Fibroblast of lung (primary cell): ENCODE measurements around the gene GPC2. TPM values are rescaled to one million over a fixed set of nuclear protein-coding genes. Genes with fewer than 3 reads are reported as not detected.

Source experiments
- DNase-seq, 2 donors: peaks; one replicate each; pipeline versions ENCODE4 v3.0.0 to v3.0.0-alpha.2; 2010; ENCODE audit warnings: low read depth in 2 of 2
- H2AFZ ChIP-seq: 2 replicates; pipeline ENCODE4 v1.5.1; 2012; ENCODE audit warnings: low read length, control low read depth, inconsistent platforms
- H3K27ac ChIP-seq: 2 replicates; pipeline ENCODE4 v1.5.1; 2011; ENCODE audit warnings: low read length, control low read depth; ENCODE audit not compliant: insufficient read depth
- H3K27me3 ChIP-seq: 2 replicates; pipeline ENCODE4 v1.5.1; 2011; ENCODE audit warnings: mild to moderate bottlenecking, low read length; ENCODE audit not compliant: control insufficient read depth, insufficient read depth
- H3K36me3 ChIP-seq: 2 replicates; pipeline ENCODE4 v1.5.1; 2011; ENCODE audit warnings: low read length; ENCODE audit not compliant: control insufficient read depth, insufficient read depth
- H3K4me1 ChIP-seq: 2 replicates; pipeline ENCODE4 v1.5.1; 2011; ENCODE audit warnings: low read length; ENCODE audit not compliant: control insufficient read depth, insufficient read depth; ENCODE audit errors: extremely low read depth
- H3K4me2 ChIP-seq: 2 replicates; pipeline ENCODE4 v1.5.1; 2011; ENCODE audit warnings: low read length, control low read depth; ENCODE audit not compliant: insufficient read depth; ENCODE audit errors: extremely low read depth
- H3K4me3 ChIP-seq, 4 experiments: fragments of 200-600 bp in 1 of 4; sonication (generic) in 1 of 4; replicated peaks in 1 of 4; 2 replicates each; pipeline ENCODE4 v1.5.1; 2011 to 2016; ENCODE audit warnings: low read length in 4 of 4, low read depth in 3 of 4, mild to moderate bottlenecking in 3 of 4, control low read depth in 2 of 4, inconsistent platforms in 1 of 4, mixed read lengths in 1 of 4; ENCODE audit not compliant: insufficient read depth in 1 of 4; ENCODE audit errors: control extremely low read depth in 1 of 4
- H3K79me2 ChIP-seq: 2 replicates; pipeline ENCODE4 v1.5.1; 2012; ENCODE audit warnings: mild to moderate bottlenecking, low read length, inconsistent platforms; ENCODE audit not compliant: control insufficient read depth, insufficient read depth
- H3K9ac ChIP-seq: 2 replicates; pipeline ENCODE4 v1.5.1; 2011; ENCODE audit warnings: mild to moderate bottlenecking, low read length, control low read depth; ENCODE audit not compliant: insufficient read depth
- H3K9me3 ChIP-seq: 2 replicates; pipeline ENCODE4 v1.5.1; 2012; ENCODE audit warnings: low read depth, low read length; ENCODE audit not compliant: control insufficient read depth, insufficient read depth
- H4K20me1 ChIP-seq: 2 replicates; pipeline ENCODE4 v1.5.1; 2011; ENCODE audit warnings: low read length; ENCODE audit not compliant: control insufficient read depth, insufficient read depth; ENCODE audit errors: extremely low read depth
- EZH2 ChIP-seq: IDR thresholded peaks from 2 replicates; pipeline ENCODE4 v1.5.1; 2012; ENCODE audit warnings: low read length, control low read depth, mild to moderate bottlenecking; ENCODE audit errors: missing control alignments
- polyA plus RNA-seq, 2 donors: library from polyadenylated mRNA; depleted of rRNA in 1 of 2; stranded (reverse) in 1 of 2; unstranded in 1 of 2; fragments of >200 nt; gene quantifications; 2 replicates each; pipeline ENCODE4 v1.2.1, GENCODE V29; 2011 to 2012; ENCODE audit warnings: missing spikeins in 1 of 2
- total RNA-seq: library from RNA; depleted of rRNA; stranded (reverse); fragments of >200 nt; gene quantifications from 2 replicates; pipeline ENCODE4 v1.2.1, GENCODE V29; 2014
- TF ChIP-seq, protein P1 (sequence below), 2 donors: IDR thresholded peaks in 1 of 2; conservative IDR thresholded peaks in 1 of 2; 1 replicate in 1 of 2; 2 replicates in 1 of 2; pipeline ENCODE4 v1.5.1; 2011 to 2012; ENCODE audit warnings: low read length in 2 of 2, control low read depth in 1 of 2, inconsistent platforms in 1 of 2, low read depth in 1 of 2, mild to moderate bottlenecking in 1 of 2

GPC2 gene
- total and polyA plus RNA-seq, 2 donors (not counting 1 experiment from before 2014, with no cell fraction given): 0.35 to 2.3 TPM

DNA sequence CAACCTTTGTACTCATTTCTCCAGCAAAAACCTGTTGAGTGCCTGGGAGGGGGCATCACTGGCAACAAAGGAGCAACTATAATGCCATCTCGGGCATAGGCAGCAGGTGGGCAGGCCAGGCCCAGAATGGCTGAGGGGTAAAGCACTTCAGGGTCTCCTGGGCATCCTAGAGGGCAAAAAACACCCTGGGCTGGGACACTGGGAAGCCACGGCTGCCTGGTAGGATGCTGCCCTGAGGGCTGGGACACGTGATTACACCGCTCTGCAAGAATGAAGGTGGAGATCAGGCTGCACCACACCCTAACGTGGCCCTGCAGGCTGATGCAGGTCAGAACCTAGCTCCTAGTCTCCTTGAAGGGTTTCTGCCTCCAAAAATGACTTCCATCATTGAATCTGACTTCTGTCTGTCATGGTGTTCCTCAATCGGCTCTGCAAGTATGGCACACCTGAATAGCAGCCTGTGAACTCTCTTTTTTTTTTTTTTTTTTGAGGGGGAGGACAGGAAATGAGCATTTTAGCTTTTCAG lies 14.1 kb downstream of the GPC2 start:
- no peaks in the 10 kb centered on the region for H3K9me3 ChIP-seq
- H3K4me3 ChIP-seq: no peak overlapping the region
- no peaks in the 10 kb centered on the region for H3K4me1 ChIP-seq
- H3K4me2 ChIP-seq: no peak overlapping the region
- no peak overlapping the region for H3K9ac ChIP-seq
- H4K20me1 ChIP-seq: no peaks in the 10 kb centered on the region
- no peaks in the 10 kb centered on the region for H3K36me3 ChIP-seq
- H3K27me3 ChIP-seq: no peaks in the 10 kb centered on the region
- no peak overlapping the region for H3K27ac ChIP-seq
- H2AFZ ChIP-seq: no peak overlapping the region
- TF ChIP-seq, protein P1, sequence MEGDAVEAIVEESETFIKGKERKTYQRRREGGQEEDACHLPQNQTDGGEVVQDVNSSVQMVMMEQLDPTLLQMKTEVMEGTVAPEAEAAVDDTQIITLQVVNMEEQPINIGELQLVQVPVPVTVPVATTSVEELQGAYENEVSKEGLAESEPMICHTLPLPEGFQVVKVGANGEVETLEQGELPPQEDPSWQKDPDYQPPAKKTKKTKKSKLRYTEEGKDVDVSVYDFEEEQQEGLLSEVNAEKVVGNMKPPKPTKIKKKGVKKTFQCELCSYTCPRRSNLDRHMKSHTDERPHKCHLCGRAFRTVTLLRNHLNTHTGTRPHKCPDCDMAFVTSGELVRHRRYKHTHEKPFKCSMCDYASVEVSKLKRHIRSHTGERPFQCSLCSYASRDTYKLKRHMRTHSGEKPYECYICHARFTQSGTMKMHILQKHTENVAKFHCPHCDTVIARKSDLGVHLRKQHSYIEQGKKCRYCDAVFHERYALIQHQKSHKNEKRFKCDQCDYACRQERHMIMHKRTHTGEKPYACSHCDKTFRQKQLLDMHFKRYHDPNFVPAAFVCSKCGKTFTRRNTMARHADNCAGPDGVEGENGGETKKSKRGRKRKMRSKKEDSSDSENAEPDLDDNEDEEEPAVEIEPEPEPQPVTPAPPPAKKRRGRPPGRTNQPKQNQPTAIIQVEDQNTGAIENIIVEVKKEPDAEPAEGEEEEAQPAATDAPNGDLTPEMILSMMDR (conservative IDR thresholded peaks at IDR 0.05 in 1 of 2, IDR thresholded peaks at IDR 0.05 in 1 of 2; ENCODE audit: low read depth in 1 of 2, low read length in 2 of 2): no peak
- no peak for TF ChIP-seq EZH2
- H3K79me2 ChIP-seq: no peaks in the 10 kb centered on the region
- DNase-seq: no peak

DNA sequence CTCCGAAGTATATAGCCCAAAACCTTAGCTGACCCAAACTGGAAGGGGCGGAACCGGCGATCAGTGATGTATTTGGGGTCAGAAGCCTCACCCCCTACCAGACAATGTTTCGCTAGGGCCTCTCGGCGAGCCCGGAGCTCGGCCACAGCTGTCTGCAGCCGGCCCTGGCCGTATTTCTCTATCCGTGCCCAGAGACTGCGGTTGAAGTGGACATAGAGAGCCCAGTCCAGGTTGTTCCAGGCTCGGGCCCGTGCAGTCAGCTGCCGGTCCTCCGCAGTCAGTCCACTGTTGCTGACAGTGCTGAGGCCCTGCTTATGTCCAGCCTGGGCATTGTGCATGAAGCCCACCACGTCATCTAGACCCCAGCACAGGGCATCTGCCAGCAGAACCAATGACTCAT lies 17.1 kb downstream of the GPC2 start:
- Histone ChIP-seq H4K20me1 (no peaks in the 10 kb centered on the region), H3K9ac (no peak overlapping the region), H3K9me3 (no peaks in the 10 kb centered on the region), H3K36me3 (peaks cover 18% of the 10 kb centered on the region), H3K27me3 (no peaks in the 10 kb centered on the region), H3K27ac (no peak overlapping the region), H3K79me2 (peaks cover 8% of the 10 kb centered on the region), H2AFZ (no peak overlapping the region), H3K4me1 (peaks cover 4% of the 10 kb centered on the region), H3K4me2 (no peak overlapping the region), H3K4me3 (no peak overlapping the region)
- DNase-seq: no peak
- TF ChIP-seq, protein P1 (conservative IDR thresholded peaks at IDR 0.05 in 1 of 2, IDR thresholded peaks at IDR 0.05 in 1 of 2; ENCODE audit: low read depth in 1 of 2, low read length in 2 of 2): no peak
- TF ChIP-seq EZH2: no peak

DNA sequence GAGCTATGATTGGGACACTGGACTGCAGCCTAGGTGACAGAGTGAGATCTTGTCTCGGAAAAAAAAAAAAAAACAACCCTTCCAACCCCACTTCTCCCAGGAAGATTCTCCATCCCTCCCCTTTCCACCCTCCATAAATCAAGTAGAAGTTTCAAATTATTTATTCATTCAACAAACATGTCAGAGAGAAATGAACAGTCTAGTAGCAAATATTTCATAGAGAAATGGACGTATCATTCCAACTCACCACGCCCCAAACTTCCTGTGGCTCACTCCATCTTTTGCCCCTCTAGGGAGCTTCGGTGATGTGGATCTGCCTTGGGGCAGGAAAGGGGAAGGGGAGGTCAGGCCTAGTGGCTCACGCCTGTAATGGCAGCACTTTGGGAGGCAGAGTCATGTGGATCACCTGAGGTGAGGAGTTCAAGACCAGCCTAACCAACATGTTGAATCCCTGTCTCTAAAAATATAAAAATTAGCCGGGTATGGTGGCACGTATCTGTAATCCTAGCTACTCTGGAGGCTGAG lies 18.0 kb downstream of the GPC2 start:
- Histone ChIP-seq H3K27me3 (no peaks in the 10 kb centered on the region), H3K79me2 (peaks cover 8% of the 10 kb centered on the region), H3K9me3 (no peaks in the 10 kb centered on the region), H3K27ac (peak overlapping the region; percentile 68), H3K4me3 (peak overlapping the region; percentile 67 to 84 (median 70)), H3K9ac (no peak overlapping the region), H3K36me3 (peaks cover 19% of the 10 kb centered on the region), H2AFZ (no peak overlapping the region), H3K4me2 (peak overlapping the region; percentile 74), H3K4me1 (peaks cover 4% of the 10 kb centered on the region), H4K20me1 (no peaks in the 10 kb centered on the region)
- no peak for DNase-seq
- no peak for TF ChIP-seq EZH2
- TF ChIP-seq, protein P1 (conservative IDR thresholded peaks at IDR 0.05 in 1 of 2, IDR thresholded peaks at IDR 0.05 in 1 of 2; ENCODE audit: low read depth in 1 of 2, low read length in 2 of 2): no peak
